Endodermal cell (in vitro differentiated cells): Measurements from ENCODE around the gene MAP4K3. TPM values are rescaled to one million over a fixed set of nuclear protein-coding genes. Genes with fewer than 3 reads are reported as not detected.

Source experiments
- DNase-seq: peaks from one replicate; pipeline ENCODE4 v3.0.0-alpha.2; 2017
- H3K27ac ChIP-seq: 2 replicates; pipeline ENCODE4 v1.5.1; 2013; ENCODE audit warnings: mild to moderate bottlenecking, low read depth, low read length, moderate library complexity
- H3K27me3 ChIP-seq: 2 replicates; pipeline ENCODE4 v1.6.1; 2013; ENCODE audit warnings: mild to moderate bottlenecking, low read length, moderate library complexity; ENCODE audit not compliant: insufficient read depth, control insufficient read depth, poor library complexity, severe bottlenecking
- H3K36me3 ChIP-seq: 2 replicates; pipeline ENCODE4 v1.7.0; 2013; ENCODE audit warnings: mild to moderate bottlenecking, low read length, moderate library complexity; ENCODE audit not compliant: control insufficient read depth, insufficient read depth
- H3K4me1 ChIP-seq: one replicate; pipeline ENCODE4 v1.7.0; 2013; ENCODE audit warnings: low read length; ENCODE audit not compliant: control insufficient read depth, insufficient read depth
- H3K4me3 ChIP-seq: 2 replicates; pipeline ENCODE4 v1.5.1; 2013; ENCODE audit warnings: mild to moderate bottlenecking, low read length, moderate library complexity
- H3K9ac ChIP-seq: 2 replicates; pipeline ENCODE4 v1.6.1; 2013; ENCODE audit warnings: mild to moderate bottlenecking, low read length, moderate library complexity; ENCODE audit not compliant: poor library complexity, severe bottlenecking; ENCODE audit errors: extremely low read depth
- H3K9me3 ChIP-seq: 2 replicates; pipeline ENCODE4 v1.6.1; 2013; ENCODE audit warnings: mild to moderate bottlenecking, low read length, moderate library complexity; ENCODE audit not compliant: control insufficient read depth
- H3K27ac Mint-ChIP-seq: 2 replicates; pipeline ENCODE4 v1.8.0; 2020; ENCODE audit warnings: mixed read lengths
- H3K27me3 Mint-ChIP-seq: 2 replicates; pipeline ENCODE4 v1.8.0; 2021; ENCODE audit warnings: mild to moderate bottlenecking, mixed read lengths; ENCODE audit not compliant: insufficient read depth
- H3K36me3 Mint-ChIP-seq: 2 replicates; pipeline ENCODE4 v1.8.0; 2020; ENCODE audit warnings: low read depth, mixed read lengths
- H3K4me1 Mint-ChIP-seq: 2 replicates; pipeline ENCODE4 v1.8.0; 2020; ENCODE audit warnings: mixed read lengths
- H3K4me3 Mint-ChIP-seq: 2 replicates; pipeline ENCODE4 v1.8.0; 2020; ENCODE audit warnings: mild to moderate bottlenecking, moderate library complexity, mixed read lengths
- H3K9me3 Mint-ChIP-seq: 2 replicates; pipeline ENCODE4 v1.8.0; 2020; ENCODE audit warnings: mild to moderate bottlenecking, mixed read lengths
- WGBS, 2 experiments: methylation state at CpG; one replicate each; pipeline versions ENCODE4 v1.1.5 to v1.1.7; 2013; ENCODE audit warnings: missing lambda C conversion rate in 2 of 2, mixed read lengths in 1 of 2; ENCODE audit not compliant: insufficient coverage in 1 of 2, insufficient read length in 1 of 2; 5-methylcytosine and 5-hydroxymethylcytosine counted together
- total RNA-seq, 2 donors: library from RNA; stranded (reverse); fragmentation: NEBNext Ultra II Directional in 1 of 2; extraction: Animal tissue kit (Norgen Biotek cat#: 25700) in 1 of 2; gene quantifications; 2 replicates in 1 of 2; 3 replicates in 1 of 2; pipeline ENCODE4 v1.2.1, GENCODE V29; 2021
- TF ChIP-seq, protein P1 (sequence below): fragments of 200-600 bp; sonication (generic); conservative IDR thresholded peaks from 2 replicates; pipeline ENCODE4 v1.5.0; 2021; ENCODE audit warnings: antibody characterized with exemption, mild to moderate bottlenecking

The MAP4K3 gene
- total RNA-seq, 2 donors from 2014 or later, result 39.1 to 45.5 TPM

- Histone ChIP-seq H3K27me3 (no peaks in the 10 kb centered on the region), H3K36me3 (no peaks in the 10 kb centered on the region), H3K4me3 (no peak overlapping the region), H3K9me3 (no peaks in the 10 kb centered on the region), H3K9ac (no peak overlapping the region), H3K27ac (no peak overlapping the region), H3K4me1 (no peaks in the 10 kb centered on the region)
- no peak for DNase-seq
- Mint-ChIP-seq H3K36me3 (no peaks in the 10 kb centered on the region), H3K27me3 (no peaks in the 10 kb centered on the region), H3K4me3 (no peak overlapping the region), H3K4me1 (no peaks in the 10 kb centered on the region), H3K9me3 (no peaks in the 10 kb centered on the region), H3K27ac (no peak overlapping the region)
- TF ChIP-seq, protein P1, sequence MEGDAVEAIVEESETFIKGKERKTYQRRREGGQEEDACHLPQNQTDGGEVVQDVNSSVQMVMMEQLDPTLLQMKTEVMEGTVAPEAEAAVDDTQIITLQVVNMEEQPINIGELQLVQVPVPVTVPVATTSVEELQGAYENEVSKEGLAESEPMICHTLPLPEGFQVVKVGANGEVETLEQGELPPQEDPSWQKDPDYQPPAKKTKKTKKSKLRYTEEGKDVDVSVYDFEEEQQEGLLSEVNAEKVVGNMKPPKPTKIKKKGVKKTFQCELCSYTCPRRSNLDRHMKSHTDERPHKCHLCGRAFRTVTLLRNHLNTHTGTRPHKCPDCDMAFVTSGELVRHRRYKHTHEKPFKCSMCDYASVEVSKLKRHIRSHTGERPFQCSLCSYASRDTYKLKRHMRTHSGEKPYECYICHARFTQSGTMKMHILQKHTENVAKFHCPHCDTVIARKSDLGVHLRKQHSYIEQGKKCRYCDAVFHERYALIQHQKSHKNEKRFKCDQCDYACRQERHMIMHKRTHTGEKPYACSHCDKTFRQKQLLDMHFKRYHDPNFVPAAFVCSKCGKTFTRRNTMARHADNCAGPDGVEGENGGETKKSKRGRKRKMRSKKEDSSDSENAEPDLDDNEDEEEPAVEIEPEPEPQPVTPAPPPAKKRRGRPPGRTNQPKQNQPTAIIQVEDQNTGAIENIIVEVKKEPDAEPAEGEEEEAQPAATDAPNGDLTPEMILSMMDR, result no peak
Observed at GRCh38 chr2:39451954-39452353, 14.9 kb upstream of the MAP4K3 start.

GRCh38 chr2:39448169-39448502, 11.1 kb upstream of the MAP4K3 start:
- no peak overlapping the region for H3K27ac Mint-ChIP-seq
- H3K36me3 ChIP-seq, result no peaks in the 10 kb centered on the region
- H3K27me3 ChIP-seq, result no peaks in the 10 kb centered on the region
- DNase-seq, result no peak
- H3K9me3 ChIP-seq, result no peaks in the 10 kb centered on the region
- WGBS, 2 experiments, result 97 to 100% methylated on average over 2 to 3 of the region's 3 CpGs
- peaks cover 4% of the 10 kb centered on the region for H3K36me3 Mint-ChIP-seq
- H3K4me3 ChIP-seq, result no peak overlapping the region
- no peaks in the 10 kb centered on the region for H3K9me3 Mint-ChIP-seq
- H3K4me1 Mint-ChIP-seq, result peaks cover 5% of the 10 kb centered on the region
- H3K27ac ChIP-seq, result no peak overlapping the region
- TF ChIP-seq, protein P1, result no peak
- no peak overlapping the region for H3K4me3 Mint-ChIP-seq
- no peaks in the 10 kb centered on the region for H3K4me1 ChIP-seq
- no peak overlapping the region for H3K9ac ChIP-seq
- no peaks in the 10 kb centered on the region for H3K27me3 Mint-ChIP-seq

GRCh38 chr2:39447266-39448168, 10.4 kb upstream of the MAP4K3 start:
- H3K27me3 Mint-ChIP-seq, result no peaks in the 10 kb centered on the region
- peaks cover 5% of the 10 kb centered on the region for H3K4me1 Mint-ChIP-seq
- peaks cover 4% of the 10 kb centered on the region for H3K36me3 Mint-ChIP-seq
- H3K27ac Mint-ChIP-seq, result no peak overlapping the region
- TF ChIP-seq, protein P1, result no peak
- Histone ChIP-seq H3K36me3 (no peaks in the 10 kb centered on the region), H3K9ac (no peak overlapping the region), H3K9me3 (no peaks in the 10 kb centered on the region), H3K27me3 (no peaks in the 10 kb centered on the region), H3K4me1 (no peaks in the 10 kb centered on the region), H3K27ac (no peak overlapping the region), H3K4me3 (no peak overlapping the region)
- no peak for DNase-seq
- H3K9me3 Mint-ChIP-seq, result peaks cover 4% of the 10 kb centered on the region
- no peak overlapping the region for H3K4me3 Mint-ChIP-seq
- 92 to 96% methylated on average over 3 to 6 of the region's 6 CpGs for WGBS, 2 experiments
